Measurements from ENCODE around the gene TMEM219.

TMEM219 gene

DNA sequence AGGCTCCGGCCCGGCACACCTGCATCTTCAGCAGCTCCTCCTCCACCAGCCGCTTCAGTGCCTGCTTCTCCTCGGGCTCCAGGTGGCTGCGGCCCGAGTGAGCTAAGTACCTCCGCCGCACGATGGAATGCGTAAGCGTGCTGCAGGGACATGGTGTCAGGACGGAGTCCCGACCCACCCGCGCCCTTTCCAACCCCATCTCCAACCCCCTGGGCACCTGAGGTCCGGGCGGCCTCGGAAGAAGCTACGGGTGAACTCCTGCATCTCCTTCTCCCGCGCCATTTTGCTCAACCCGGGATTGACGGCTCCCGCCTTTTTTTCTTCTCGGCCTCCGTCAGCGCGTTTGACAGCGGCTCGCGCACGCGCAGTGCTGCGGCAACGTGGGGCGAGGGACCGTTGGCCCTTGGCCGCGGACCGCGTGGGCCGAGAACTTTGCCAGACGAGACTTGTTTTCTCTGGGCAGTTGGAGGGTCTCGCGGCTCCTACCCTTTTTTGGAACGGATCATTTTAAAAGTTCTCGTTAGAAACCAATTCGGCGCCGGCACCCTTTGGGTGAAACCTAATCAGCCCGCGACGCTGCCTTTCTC lies 33.5 kb downstream of the TMEM219 start, which contains the start of gene HIRIP3:
Gene HIRIP3 (minus strand): TSS at position 294 of the 587 bp plus-strand sequence. CDS start 12 bp downstream, at position 282.
- peak; percentile 79 for DNase-seq (ENCODE audit: low read depth)

DNA sequence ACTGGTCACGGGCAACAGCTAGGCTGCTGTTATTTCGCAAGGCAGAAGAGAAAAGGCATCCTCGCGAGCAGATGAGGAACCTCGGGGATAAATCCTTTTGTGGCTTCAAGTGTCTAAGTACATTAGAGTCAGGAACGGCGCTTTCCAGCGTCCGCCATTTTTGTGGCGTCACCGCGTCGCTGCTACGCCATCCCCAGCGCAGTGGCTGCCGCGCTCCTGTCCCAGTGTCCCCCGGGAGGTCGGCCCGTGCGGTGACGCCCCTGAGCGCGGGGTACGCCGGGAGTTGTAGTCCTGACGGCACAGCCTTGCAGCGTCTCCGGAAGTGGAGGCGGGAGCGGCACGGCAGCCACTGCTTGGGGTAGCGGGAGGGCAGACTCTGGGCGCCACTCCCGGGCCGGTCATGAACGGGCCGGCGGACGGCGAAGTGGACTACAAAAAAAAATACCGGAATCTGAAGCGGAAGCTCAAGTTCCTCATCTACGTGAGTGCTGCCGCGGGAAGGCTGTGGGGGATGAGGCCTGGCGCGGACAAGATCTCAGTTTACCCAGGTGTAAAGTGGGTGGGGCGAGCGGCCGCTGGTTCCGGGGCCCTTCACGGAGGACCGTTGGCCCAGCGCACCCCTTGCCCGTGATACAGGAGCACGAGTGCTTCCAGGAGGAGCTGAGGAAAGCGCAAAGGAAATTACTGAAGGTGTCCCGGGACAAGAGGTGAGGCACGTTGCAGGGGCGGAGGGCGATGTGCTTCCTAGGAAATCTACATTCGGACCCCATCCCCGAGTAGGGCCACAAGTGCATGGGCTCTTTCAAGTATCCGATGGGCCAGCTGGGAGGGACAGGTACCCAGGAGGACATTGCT lies 34.3 kb downstream of the TMEM219 start, which contains the start of gene INO80E:
Gene INO80E (plus strand): TSS at position 331 of the 855 bp plus-strand sequence. CDS start 70 bp downstream, at position 401.
- peak; percentile 99 for DNase-seq (ENCODE audit: low read depth)

DNA sequence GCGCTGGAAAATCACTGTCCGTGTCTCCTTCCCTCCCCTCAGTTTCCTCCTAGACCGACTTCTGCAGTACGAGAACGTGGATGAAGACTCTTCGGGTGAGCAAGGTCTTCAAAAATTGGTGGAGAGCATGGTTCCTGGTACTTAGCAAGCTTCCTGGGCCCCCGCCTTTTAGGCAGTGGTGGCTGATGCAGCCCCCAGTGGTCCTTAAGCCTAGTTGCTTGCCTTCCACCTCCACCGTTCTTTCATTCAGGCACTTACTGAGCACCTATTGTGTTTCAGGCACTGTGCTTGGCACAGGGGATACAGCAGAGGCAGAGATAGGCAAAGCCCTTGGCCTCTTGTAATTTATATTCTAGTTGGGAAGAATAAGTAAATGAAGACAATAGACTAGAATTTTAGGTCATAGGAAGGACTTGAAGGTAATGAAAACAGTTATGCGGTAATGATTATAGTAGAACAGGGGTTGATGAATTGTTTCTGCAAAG lies 34.9 kb downstream of the TMEM219 start:
- DNase-seq (ENCODE audit: low read depth), result no peak

DNA sequence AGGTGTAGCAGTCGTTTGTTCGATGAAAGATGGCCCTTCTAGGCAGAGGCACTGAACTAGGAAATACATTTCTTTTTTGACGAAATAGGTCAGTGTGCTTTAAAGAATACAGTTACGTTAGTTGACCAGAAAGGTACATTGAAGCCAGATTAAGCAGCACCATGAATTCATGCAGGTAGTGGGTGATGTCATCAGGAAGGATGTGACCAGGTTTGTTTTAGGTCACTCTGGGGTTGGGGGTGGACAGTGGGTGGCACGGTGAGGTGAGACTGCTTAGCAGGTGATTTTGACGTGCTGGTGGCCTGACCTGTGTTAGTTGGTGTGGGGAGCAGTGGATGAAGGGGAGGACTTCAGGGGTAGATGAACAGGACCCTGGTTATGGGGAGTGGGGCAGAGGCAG lies 37.7 kb downstream of the TMEM219 start:
- DNase-seq (ENCODE audit: low read depth), result no peak

DNA sequence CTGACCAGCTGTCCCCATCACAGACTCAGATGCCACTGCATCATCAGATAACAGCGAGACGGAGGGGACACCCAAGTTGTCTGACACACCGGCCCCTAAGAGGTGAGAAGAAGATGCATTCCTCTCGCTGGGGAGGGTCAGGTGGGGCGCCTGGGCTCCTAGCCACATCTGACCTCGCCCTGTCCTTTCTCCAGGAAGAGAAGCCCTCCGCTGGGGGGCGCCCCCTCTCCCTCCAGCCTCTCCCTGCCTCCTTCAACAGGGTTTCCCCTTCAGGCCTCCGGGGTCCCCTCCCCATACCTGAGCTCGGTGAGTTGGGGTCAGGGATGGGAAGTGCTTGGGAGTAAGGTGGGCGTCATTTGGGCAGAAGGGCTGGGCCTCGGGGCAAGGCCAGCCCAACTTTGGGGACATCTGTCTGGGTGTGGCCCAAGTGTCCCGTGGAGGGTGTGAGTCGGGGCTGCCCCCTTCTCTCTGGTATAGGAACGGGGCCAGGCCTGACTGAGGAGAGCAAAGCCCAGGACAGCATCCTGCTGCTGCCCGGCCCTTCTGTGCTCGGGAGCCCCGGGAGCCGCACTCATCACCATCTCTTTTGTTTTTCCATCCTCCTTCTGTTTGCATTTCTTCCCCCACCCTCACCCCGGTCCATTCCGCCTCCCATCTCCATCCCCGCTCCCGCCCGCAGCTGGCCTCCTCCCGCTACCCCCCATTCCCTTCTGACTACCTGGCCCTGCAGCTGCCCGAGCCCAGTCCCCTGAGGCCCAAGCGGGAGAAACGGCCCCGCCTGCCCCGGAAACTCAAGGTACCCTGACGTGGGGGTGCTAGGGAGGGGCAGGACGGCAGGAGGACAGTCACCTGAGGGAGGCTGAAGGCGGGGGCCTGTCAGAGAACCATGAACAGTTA lies 39.1 kb downstream of the TMEM219 start:
- no peak for DNase-seq (ENCODE audit: low read depth)

DNA sequence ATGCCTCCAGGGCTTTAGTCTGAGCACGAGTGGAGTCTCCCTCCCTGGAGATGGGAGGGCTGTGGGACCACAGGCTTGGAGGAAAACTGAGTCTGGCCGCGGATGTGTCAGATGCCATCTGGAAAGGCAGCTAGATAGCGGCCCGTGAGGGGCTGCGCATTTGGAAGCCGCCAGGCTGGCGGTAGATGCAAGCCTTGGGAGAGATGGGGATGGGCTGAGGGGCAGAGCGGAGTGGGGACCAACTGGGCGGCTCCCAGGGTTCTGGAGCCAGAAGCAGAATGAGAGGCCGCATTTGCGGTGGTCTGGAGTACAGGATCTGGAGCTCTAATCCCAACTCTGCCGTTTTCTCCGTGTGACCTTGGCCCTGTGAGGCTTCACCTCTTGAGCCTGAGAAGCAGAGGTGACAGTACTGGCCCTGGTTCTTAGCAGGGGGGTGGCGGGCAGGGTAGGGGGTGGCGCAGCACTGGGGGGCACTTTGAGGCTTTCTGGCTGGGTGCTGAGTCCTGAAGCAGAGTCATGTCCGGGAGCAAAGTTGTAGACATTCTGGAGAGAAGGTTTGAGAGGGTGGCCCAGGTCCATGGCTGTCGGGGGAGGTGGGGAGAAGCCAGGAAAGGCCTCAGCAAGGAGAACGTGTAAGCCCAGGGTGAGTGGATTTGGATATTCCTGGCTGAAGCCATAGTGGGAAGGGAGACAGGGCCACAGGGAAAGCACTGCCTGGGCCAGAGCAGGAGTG lies 40.9 kb downstream of the TMEM219 start:
- no peak for DNase-seq (ENCODE audit: low read depth)

DNA sequence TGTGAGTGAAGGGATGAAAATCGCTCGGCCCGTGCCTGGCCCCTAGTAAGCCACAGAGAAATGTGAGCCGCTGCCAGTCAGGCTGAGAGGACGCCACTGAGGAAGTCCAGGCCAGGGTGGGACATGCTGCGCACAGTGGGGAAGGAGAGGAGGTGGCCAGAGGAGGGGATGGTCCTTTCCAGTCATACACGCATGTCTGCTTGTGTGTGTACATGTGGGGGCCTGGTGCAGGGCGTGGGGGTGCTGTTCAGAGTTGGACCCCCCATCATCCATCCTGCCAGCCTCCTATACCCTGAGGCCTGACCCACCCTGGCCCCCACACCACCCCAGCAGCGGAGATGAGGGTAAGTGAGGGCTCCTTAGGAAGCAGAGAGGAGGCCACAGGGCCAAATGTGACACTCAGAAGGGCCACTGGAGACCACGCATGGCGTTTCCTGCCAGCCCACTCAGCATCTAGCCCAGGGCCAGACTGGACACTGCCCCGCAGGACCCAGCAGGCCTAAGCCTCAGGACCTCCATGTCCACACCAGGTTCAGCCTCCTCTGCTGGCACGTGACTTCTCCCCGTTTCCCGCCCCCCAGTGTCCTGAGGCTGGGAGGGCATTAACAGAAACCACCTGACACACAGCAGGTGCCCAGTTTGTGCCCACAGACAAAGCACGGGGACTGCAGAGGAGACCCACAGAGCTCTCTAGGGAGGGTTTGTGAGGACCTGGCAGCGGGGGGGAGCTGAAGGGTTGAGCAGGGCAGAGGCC lies 42.0 kb downstream of the TMEM219 start:
- no peak for DNase-seq (ENCODE audit: low read depth)

DNA sequence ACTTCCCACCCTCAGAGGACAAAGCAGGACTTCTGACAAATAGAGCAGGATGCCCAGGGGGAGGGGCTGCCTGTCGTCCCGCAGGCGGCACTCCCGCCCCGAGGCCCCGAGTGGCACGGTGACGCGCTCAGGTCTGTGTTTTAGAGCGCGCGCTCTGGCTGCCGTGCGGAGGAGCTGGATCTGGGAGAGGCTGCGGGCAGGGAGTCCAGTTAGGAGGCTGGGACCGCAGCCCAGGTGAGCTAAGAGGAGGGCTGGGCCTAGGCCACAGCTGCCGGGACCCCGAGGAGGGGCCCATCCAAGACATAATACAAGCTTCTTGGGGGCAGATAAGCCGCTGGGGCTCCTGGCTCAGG lies 42.5 kb downstream of the TMEM219 start:
- no peak for DNase-seq (ENCODE audit: low read depth)

DNA sequence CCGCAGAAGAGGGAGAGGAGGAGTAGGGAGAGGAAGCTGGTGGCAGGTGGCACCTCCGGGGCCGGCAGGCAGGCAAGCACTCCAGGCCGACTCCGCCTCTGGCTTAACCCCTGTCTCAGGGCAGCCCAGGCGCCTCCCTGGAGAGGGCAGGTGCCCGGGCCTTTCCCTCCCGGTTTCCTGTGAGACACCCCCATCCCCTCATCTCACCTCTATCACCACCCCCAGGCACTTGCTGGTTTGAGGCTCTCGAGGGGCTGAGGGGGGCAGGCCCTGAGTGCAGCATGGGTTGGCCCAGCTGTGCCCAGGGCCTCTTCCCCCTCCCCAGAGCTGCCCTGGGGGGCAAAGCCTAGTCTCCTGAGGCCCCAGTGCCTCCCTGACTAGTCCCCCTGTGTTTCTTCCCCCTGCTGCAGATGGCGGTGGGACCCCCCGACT lies 42.9 kb downstream of the TMEM219 start:
- DNase-seq (ENCODE audit: low read depth), result no peak

DNA sequence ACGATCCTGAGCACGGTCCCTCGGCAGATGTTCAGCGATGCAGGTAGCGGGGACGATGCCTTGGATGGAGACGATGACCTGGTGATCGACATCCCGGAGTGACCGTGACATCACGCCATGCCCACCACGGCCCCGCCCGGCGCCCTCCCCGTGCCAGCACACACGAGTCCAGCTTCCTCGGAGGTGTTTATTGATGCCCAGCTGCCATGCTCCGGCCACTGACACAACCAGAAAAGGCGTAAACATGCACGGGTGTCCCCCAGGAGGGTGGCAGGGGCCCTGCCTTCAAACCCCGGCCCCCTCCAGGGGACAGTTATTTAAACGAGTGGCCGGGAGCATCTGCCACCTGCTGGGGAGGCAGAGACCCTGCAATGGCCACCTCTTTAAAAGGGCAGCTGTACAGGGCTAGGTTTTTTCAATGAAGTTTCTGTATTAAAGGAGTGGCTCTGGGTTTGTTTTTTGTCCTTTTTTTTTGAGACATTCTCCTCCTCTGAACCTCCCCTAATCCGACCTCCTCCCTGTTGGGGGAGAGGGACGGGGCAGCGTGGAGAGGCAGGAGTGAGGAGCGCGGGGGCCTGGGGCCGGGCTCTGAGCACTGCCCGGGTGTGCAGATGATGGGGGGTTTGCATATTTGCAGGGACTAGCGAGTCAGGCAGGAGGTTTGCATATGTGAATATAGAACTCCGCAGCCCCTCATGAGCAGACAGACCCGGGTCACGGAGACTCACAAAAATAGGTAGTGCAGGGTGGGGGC lies 43.6 kb downstream of the TMEM219 start:
- peak; percentile 21 for DNase-seq (ENCODE audit: low read depth)

DNA sequence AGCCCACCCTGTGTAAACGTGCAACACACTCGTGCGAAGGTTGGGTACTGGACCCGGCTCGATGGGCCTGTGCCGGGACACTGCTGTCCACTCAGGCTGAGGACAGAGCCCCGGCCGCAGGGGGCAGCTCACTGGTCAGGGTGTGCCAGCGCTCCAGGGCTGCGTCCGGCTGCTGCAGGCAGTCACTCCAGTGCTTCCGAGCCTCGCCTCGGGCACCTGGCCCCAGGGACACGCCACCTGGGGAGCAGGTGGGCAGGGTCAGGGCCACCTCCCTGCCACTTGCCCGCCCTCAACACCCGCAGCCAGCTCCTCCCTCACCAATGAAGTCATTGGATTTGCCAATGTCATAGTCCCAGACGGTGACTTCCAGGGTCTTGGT lies 44.2 kb downstream of the TMEM219 start:
- DNase-seq (ENCODE audit: low read depth), result no peak

DNA sequence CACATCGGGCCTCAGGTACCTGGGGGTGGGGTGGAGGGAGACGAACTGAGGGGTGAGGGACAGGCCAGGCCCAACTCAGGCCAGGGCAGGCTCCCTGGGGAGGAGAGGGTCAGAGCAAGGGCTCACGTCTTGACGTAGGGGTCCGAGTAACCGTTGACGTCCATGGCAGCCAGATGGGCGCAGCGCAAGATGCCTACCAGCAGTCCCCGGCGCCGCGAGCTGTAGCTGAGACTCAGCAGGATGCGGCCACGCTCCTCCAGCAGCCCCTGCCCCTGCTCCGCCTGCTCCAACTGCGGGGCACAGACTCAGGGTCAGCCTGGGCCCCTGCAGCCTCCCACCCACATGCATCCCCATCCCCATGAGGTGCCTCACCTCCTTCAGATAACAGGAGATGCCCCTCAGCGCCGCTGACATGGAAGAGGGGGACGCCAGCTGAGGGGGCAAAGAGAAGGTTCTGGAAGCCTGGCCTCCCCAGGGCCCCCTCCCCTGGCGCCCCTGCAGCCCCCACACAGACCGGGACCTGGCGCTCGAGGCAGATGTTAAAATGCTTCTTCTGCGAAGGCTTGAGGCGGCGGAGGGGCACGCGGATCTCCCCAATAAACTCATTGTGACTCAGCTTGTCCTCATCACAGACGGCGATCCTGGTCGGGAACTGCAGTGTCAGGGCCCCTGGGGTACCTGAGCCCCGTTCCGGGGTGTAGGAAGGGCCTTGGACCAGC lies 44.9 kb downstream of the TMEM219 start:
- DNase-seq (ENCODE audit: low read depth), result no peak

DNA sequence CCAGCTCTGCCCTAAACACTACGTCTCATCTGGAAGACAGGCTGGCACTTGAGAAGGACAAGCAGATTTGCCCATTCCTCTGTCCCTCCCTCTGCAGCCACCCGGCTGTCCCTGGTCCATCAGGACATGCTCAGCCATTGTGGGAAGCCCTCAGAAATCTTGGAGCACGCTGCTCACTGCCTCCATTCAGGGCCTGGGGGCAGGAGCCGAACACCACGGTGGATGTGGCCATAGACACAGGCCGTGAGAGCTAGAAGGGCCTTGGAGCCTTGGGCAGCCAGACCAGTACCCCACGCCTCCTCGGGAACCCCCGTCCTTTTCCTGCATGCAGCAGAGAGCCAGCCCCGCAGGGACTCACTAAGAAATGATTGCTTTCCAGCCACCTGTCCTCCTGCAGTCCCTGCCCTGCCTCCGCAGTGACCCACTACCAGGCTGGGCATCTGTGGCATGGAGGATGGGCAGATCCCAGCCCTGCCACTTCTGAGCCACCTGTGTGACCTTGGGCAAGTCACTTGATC lies 45.6 kb downstream of the TMEM219 start:
- no peak for DNase-seq (ENCODE audit: low read depth)

DNA sequence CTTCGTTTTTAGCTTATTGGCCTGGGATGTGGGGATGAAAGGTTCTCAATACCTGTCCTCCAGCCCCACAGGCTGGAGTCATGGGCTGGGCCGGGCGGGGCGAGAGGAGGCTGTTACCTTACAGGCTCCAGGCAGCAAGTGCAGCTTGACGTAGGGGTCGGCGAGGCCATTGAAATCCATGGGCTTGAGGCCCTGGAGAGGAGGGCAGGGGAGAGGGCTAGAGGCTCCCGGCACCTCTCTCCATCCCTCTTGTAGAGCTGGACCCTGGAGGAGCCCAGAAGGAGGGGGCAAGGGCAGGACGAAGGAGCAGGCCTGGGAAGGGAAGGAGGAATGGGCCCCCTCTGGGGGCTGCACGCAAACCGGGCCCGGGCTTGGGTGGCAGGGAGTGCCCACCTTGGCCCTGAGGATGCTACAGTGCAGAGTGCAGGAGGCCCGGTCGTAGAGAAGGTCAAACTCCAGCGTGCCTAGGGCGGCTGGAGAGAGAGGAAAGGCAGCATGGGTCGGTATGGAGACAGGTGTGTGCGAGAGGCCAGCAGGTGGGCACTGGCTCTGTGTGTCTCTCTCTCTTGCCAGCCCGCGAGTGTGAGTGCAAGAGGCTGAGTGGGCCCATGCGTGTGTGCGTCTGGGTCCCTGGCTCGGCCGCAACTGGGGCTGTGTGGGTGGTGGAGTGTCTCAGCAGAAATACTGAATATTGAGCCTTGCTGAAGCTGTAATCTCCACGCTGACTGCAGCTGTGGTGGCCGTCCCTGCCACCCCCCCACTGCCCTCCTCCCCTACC lies 47.4 kb downstream of the TMEM219 start:
- no peak for DNase-seq (ENCODE audit: low read depth)

DNA sequence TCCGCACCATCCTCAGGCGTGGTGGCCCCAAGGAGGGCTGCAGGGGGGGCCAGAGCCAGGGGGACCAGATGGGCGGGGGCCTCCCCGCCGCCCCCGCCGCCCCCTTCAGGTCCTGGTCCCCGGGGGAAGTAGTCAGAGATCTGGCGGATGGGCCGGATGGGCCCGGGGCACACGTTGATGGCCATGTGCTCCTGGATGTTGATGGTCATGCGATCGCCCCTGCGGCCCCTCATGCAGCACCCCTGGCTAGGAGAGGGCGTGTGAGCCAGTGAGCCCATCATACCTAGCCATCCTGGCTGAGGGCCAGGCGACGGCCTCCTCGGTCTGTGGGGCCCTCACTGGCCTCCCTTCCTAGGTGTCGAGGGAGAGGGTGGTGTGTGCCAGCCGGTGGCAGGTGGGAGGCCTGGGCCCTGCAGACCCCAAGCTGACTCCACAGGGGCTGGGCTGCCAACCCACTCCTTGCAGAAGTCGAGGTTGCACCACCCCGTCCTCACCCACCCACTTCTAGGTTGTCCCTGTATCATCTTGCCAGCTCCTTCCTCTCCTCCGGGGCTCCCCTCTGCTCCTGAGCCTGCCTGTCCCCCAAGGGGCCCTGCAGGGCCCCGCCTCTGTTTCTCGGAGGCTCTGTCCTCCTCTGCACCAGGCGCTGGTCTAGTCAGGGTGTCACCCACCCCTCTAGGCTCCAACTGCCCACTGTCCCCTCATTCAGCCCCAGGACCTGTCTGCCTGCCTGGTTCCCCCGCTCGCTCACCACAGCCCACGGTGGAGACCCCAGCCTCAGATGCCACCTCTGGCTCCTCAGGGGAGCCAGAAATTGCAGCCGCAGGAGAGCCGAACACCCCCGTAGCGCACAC lies 48.3 kb downstream of the TMEM219 start:
- DNase-seq (ENCODE audit: low read depth), result no peak

DNA sequence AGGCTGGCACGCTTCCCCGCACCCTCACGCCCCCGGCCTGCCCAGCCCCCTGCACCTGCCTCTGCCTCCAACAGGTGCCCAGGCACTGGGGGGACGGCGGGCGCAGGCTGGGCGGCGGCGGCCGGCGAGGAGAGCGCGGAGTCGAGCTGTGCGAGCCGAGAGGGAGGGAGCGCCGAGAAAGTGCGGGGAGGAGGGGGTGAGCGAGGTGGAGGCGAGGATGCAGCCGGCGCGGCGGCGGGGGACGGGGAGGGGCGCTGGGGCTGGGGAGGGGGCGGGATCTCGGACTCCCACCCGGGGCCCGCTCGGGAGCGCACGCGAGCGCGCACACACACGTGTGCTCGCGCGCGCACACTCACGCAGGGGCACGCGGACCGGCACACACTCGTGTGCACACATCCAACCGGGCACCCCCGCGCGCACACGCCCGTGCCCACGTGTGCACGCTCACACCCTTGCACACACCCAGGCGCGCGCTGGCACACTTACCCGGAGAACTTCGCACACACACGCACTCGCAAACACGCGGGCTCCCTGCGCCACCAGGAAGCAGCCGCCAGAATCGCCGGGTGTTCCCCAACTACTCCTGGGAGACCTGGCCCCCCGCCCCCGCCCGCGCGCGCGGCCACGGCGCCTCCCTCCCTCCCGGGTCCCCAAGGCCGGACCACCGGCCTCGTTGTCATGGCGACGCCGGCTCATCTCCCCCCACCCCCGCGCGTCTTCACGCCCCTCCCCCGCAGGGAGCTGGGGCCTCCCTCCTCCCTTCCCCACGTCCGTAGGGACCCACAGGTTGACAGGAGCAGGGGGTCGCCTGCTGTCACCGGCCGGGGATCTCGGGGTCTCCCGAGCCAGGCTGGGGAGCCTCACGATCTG lies 49.2 kb downstream of the TMEM219 start, which contains the start of gene DOC2A:
Gene DOC2A (minus strand): TSS at position 184 of the 870 bp plus-strand sequence. CDS start 805 bp downstream, outside the sequence.
- no peak for DNase-seq (ENCODE audit: low read depth)
